HepG2 (cell line): ENCODE results near the gene SLC48A1. TPM values are rescaled to one million over a fixed set of nuclear protein-coding genes. Genes with fewer than 3 reads are reported as not detected.

Source experiments
- ATAC-seq: fragments of 200-7000 bp; cut with Tn5 transposase; 3 replicates; pipeline ENCODE4 v1.9.1; 2020; ENCODE audit warnings: mild to moderate bottlenecking, moderate library complexity
- BruUV-seq: library from RNA; stranded (reverse); fragments of 400-500 nt; replicated peaks from 2 replicates; lab custom pipeline; 2021; lab: Mats Ljungman, UMichigan
- CTCF ChIA-PET: fragments of 300-600 bp; formaldehyde crosslinking; extraction: SDS; loops from one replicate; lab custom pipeline; 2021; ENCODE audit warnings: low total read pairs, inconsistent platforms, low intra/inter-chr PET ratio; lab: Yijun Ruan, JAX
- POLR2A ChIA-PET: fragments of 350-600 bp; sonication (Branson Sonifier 250); formaldehyde crosslinking; loops from one replicate; lab custom pipeline; 2020; ENCODE audit warnings: antibody characterized with exemption, inconsistent platforms; lab: Yijun Ruan, JAX
- DNase-seq: peaks from one replicate; pipeline ENCODE4 v3.0.0-alpha.2; 2015; ENCODE audit warnings: low spot score
- FAIRE-seq: peaks from 3 replicates; lab custom pipeline; 2011; peaks lifted over from hg19 to GRCh38; lab: Jason Lieb, UNC
- H2AFZ ChIP-seq: one replicate; pipeline ENCODE4 v1.6.1; 2011; ENCODE audit warnings: low read length, inconsistent platforms
- H3K27ac ChIP-seq: fragments of 300-600 bp; 3 replicates; pipeline ENCODE4 v1.8.0; 2011; ENCODE audit warnings: mixed run types, mild to moderate bottlenecking, mixed read lengths, low read length, inconsistent platforms; ENCODE audit not compliant: insufficient read depth; ENCODE audit errors: extremely low read length
- H3K27me3 ChIP-seq, 2 experiments: fragments of 200-600 bp in 1 of 2; 2 replicates in 1 of 2; 3 replicates in 1 of 2; pipeline versions ENCODE4 v1.6.0 to v1.8.0; 2011; ENCODE audit warnings: low read length in 2 of 2, mild to moderate bottlenecking in 2 of 2, moderate library complexity in 2 of 2, inconsistent platforms in 1 of 2; ENCODE audit not compliant: insufficient read depth in 2 of 2, control insufficient read depth in 1 of 2
- H3K36me3 ChIP-seq, 2 experiments: fragments of 200-600 bp in 1 of 2; replicated peaks in 1 of 2; 2 replicates in 1 of 2; 3 replicates in 1 of 2; pipeline versions ENCODE4 v1.5.1 to v1.8.0; 2011; ENCODE audit warnings: low read length in 2 of 2, inconsistent platforms in 1 of 2; ENCODE audit not compliant: insufficient read depth in 2 of 2, control insufficient read depth in 1 of 2
- H3K4me1 ChIP-seq: 2 replicates; pipeline ENCODE4 v1.5.1; 2012; ENCODE audit warnings: low read length, inconsistent platforms; ENCODE audit not compliant: insufficient read depth
- H3K4me2 ChIP-seq: 2 replicates; pipeline ENCODE4 v1.6.0; 2011; ENCODE audit warnings: low read depth, low read length, inconsistent platforms
- H3K4me3 ChIP-seq, 3 experiments: fragments of 200-600 bp in 1 of 3; sonication (generic), shearing (Covaris generic) in 1 of 3; replicated peaks in 1 of 3; 2 replicates each; pipeline ENCODE4 v1.5.1; 2011 to 2016; ENCODE audit warnings: low read length in 3 of 3, inconsistent platforms in 2 of 3, low read depth in 2 of 3, mild to moderate bottlenecking in 2 of 3, control low read depth in 1 of 3, mixed read lengths in 1 of 3; ENCODE audit not compliant: insufficient read depth in 1 of 3
- H3K79me2 ChIP-seq: one replicate; pipeline ENCODE4 v1.6.1; 2011; ENCODE audit warnings: low read length, inconsistent platforms; ENCODE audit not compliant: insufficient read depth
- H3K9ac ChIP-seq: 2 replicates; pipeline ENCODE4 v1.6.0; 2011; ENCODE audit warnings: mild to moderate bottlenecking, low read depth, low read length, inconsistent platforms; ENCODE audit not compliant: insufficient read depth
- H3K9me3 ChIP-seq: 2 replicates; pipeline ENCODE4 v1.5.1; 2012; ENCODE audit warnings: mild to moderate bottlenecking, low read length
- H4K20me1 ChIP-seq: 2 replicates; pipeline ENCODE4 v1.6.0; 2011; ENCODE audit warnings: inconsistent platforms, mild to moderate bottlenecking, low read length, moderate library complexity; ENCODE audit not compliant: insufficient read depth
- AHR ChIP-seq: IDR thresholded peaks from 2 replicates; pipeline ENCODE4 v1.6.1; 2018; ENCODE audit warnings: missing genetic modification reagents, missing compliant biosample characterization
- ARHGAP35 ChIP-seq: sonication (generic); formaldehyde crosslinking; IDR thresholded peaks from 2 replicates; pipeline ENCODE4 v1.9.0; 2022; ENCODE audit warnings: mild to moderate bottlenecking, inconsistent platforms, moderate library complexity, missing genetic modification reagents, borderline replicate concordance
- ATF6 ChIP-seq: sonication (generic); formaldehyde crosslinking; conservative IDR thresholded peaks from 2 replicates; pipeline ENCODE4 v1.4.0; 2020; ENCODE audit warnings: missing genetic modification reagents
- FIP1L1 ChIP-seq: fragments of 200-400 bp; formaldehyde crosslinking; IDR thresholded peaks from 2 replicates; pipeline ENCODE4 v1.6.1; 2018; ENCODE audit warnings: low read depth, mild to moderate bottlenecking, low read length, moderate library complexity, borderline replicate concordance; ENCODE audit not compliant: insufficient read depth
- FOSL2 ChIP-seq: sonication (generic); formaldehyde crosslinking; IDR thresholded peaks from 2 replicates; pipeline ENCODE4 v1.4.0; 2020; ENCODE audit warnings: missing genetic modification reagents
- FUBP1 ChIP-seq: sonication (generic); formaldehyde crosslinking; IDR thresholded peaks from 2 replicates; pipeline ENCODE4 v1.5.1; 2020; ENCODE audit warnings: missing genetic modification reagents, mild to moderate bottlenecking, borderline replicate concordance
- HNRNPL ChIP-seq: fragments of 200-400 bp; formaldehyde crosslinking; IDR thresholded peaks from 2 replicates; pipeline ENCODE4 v1.6.1; 2017; ENCODE audit warnings: mild to moderate bottlenecking, low read depth, low read length
- MZF1 ChIP-seq: sonication (generic); formaldehyde crosslinking; IDR thresholded peaks from 2 replicates; pipeline ENCODE4 v1.8.1; 2023; ENCODE audit warnings: mild to moderate bottlenecking, missing genetic modification reagents, borderline replicate concordance
- NFKBIZ ChIP-seq: IDR thresholded peaks from 2 replicates; pipeline ENCODE4 v1.6.1; 2018; ENCODE audit warnings: missing genetic modification reagents, missing compliant biosample characterization
- NR2F1 ChIP-seq, 2 experiments: fragments of 450-650 bp in 1 of 2; formaldehyde crosslinking in 1 of 2; IDR thresholded peaks; 2 replicates each; pipeline versions ENCODE4 v1.5.0 to v1.6.1; 2016 to 2020; ENCODE audit warnings: mild to moderate bottlenecking in 1 of 2, missing compliant biosample characterization in 1 of 2, missing genetic modification reagents in 1 of 2, moderate library complexity in 1 of 2
- SNAI1 ChIP-seq: sonication (generic); formaldehyde crosslinking; IDR thresholded peaks from 2 replicates; pipeline ENCODE4 v1.5.0; 2020; ENCODE audit warnings: mild to moderate bottlenecking, missing genetic modification reagents, borderline replicate concordance
- ZFP62 ChIP-seq: sonication (generic); formaldehyde crosslinking; IDR thresholded peaks from 2 replicates; pipeline ENCODE4 v1.4.0; 2020; ENCODE audit warnings: missing genetic modification reagents
- ZHX1 ChIP-seq: sonication (generic); formaldehyde crosslinking; IDR thresholded peaks from 2 replicates; pipeline ENCODE4 v1.8.1; 2022; ENCODE audit warnings: low read depth, mild to moderate bottlenecking, missing genetic modification reagents
- ZNF3 ChIP-seq: IDR thresholded peaks from 2 replicates; pipeline ENCODE4 v1.7.0; 2017; ENCODE audit warnings: inconsistent platforms
- ZNF331 ChIP-seq: sonication (generic); formaldehyde crosslinking; IDR thresholded peaks from 2 replicates; pipeline ENCODE4 v1.4.0; 2020; ENCODE audit warnings: missing genetic modification reagents
- ZNF367 ChIP-seq: sonication (generic); formaldehyde crosslinking; IDR thresholded peaks from 2 replicates; pipeline ENCODE4 v1.4.0; 2020; ENCODE audit warnings: missing genetic modification reagents, borderline replicate concordance
- ZNF549 ChIP-seq: sonication (generic); formaldehyde crosslinking; IDR thresholded peaks from 2 replicates; pipeline ENCODE4 v1.5.0; 2020; ENCODE audit warnings: missing genetic modification reagents
- WGBS: methylation state at CpG from one replicate; pipeline ENCODE4 v1.1.6; 2017; ENCODE audit warnings: low lambda C conversion rate; 5-methylcytosine and 5-hydroxymethylcytosine counted together
- in situ Hi-C: cut with HindIII; loops from 2 replicates; pipeline ENCODE4 v1.10.0; 2017; ENCODE audit warnings: low pct_unique_long_range_greater_than_20kb; ENCODE audit not compliant: extremely low pct_ligation_motif_present
- intact Hi-C: fragments of 100-400 bp; cut with micrococcal nuclease; formaldehyde crosslinking; loops from one replicate; pipeline ENCODE4 v1.10.0; 2022; ENCODE audit not compliant: unreplicated experiment
- polyA plus RNA-seq, 8 experiments: library from polyadenylated mRNA; depleted of rRNA in 3 of 8; stranded (reverse) in 7 of 8; unstranded in 1 of 8; fragments of >200 nt; fragmentation: Illumina TruSeq in 4 of 8; extraction: Trizol in 4 of 8; gene quantifications; 2 replicates each; pipeline versions ENCODE4 v1.2.1 to v1.2.3, GENCODE V29; 2011 to 2016; ENCODE audit warnings: low read depth in 4 of 8, missing spikeins in 1 of 8, mixed read lengths in 1 of 8; ENCODE audit not compliant: insufficient read depth in 1 of 8
- total RNA-seq, 5 experiments: library from RNA; depleted of rRNA; stranded (reverse); fragments of >200 nt; fragmentation: Illumina TruSeq; extraction: Trizol; gene quantifications; 2 replicates each; pipeline ENCODE4 v1.2.3, GENCODE V29; 2016; ENCODE audit warnings: low read depth in 1 of 5

The SLC48A1 gene
- total and polyA plus RNA-seq, 2 of the 13 experiments (the other 11 are each of a cell fraction or from before 2014, with no cell fraction given): 2.2 to 3.7 TPM

- TF ChIP-seq SNAI1 (no peak), ZHX1 (CRISPR knock-in tag) (no peak), HNRNPL (no peak), MZF1 (CRISPR knock-in tag) (no peak), ZNF549 (CRISPR knock-in tag) (no peak), FOSL2 (no peak), ZNF3 (no peak), AHR (CRISPR knock-in tag) (no peak), FIP1L1 (no peak), NFKBIZ (no peak), ARHGAP35 (CRISPR knock-in tag) (no peak), NR2F1 (CRISPR knock-in tag; IDR thresholded peaks at IDR 0.05) (no peak), ATF6 (no peak), ZFP62 (no peak), ZNF331 (CRISPR knock-in tag) (no peak), FUBP1 (CRISPR knock-in tag) (no peak), ZNF367 (CRISPR knock-in tag) (no peak)
- no peak for DNase-seq
- H3K36me3 ChIP-seq: no peaks in the 10 kb centered on the region
- no peak for FAIRE-seq
- ATAC-seq: no peak
- CTCF ChIA-PET: no interaction called here
- H3K4me1 ChIP-seq: peaks cover 20% of the 10 kb centered on the region
- no peaks in the 10 kb centered on the region for H4K20me1 ChIP-seq
- peaks cover 4 to 32% of the 10 kb centered on the region in 2 experiments; a peak in 3 of 5 replicates for H3K27me3 ChIP-seq
- peak overlapping the region; percentile 63; the same call in 1 of the 2 replicates for H3K4me2 ChIP-seq
- intact Hi-C loops (no loop called here), in situ Hi-C loops (no loop called here)
- H2AFZ ChIP-seq: no peak overlapping the region
- H3K4me3 ChIP-seq: no peak overlapping the region
- POLR2A ChIA-PET: interaction anchor here (1.5 to 2.5 kb wide), 2 partner anchors 9 to 11 kb away, joined by 7 to 10 read pairs; partner anchors contain the start of gene HDAC7
- no peak overlapping the region for H3K9ac ChIP-seq
- BruUV-seq: no TSS peak
- 42% methylated on average over 3 of the region's 4 CpGs for WGBS
- H3K9me3 ChIP-seq: no peaks in the 10 kb centered on the region
- no peak overlapping the region for H3K27ac ChIP-seq
- no peaks in the 10 kb centered on the region for H3K79me2 ChIP-seq
These were observed 56.5 kb downstream of the SLC48A1 start for GRCh38 chr12:47829584-47829983.
